Activated CD4-positive, alpha-beta T cell treated with anti-CD3 and anti-CD28 coated beads, Interleukin-2, amount 10 ng/mL, durations not matched to agents 24 days and 14 days (primary cell): ENCODE data around the gene CHST15. TPM values are rescaled to one million over a fixed set of nuclear protein-coding genes. Genes with fewer than 3 reads are reported as not detected.

Experiments
- DNase-seq: peaks from one replicate; pipeline ENCODE4 v3.0.0; 2022
- H3K27ac Mint-ChIP-seq: one replicate; pipeline ENCODE4 v1.8.0; 2022; ENCODE audit warnings: mild to moderate bottlenecking, mixed read lengths
- H3K27me3 Mint-ChIP-seq: one replicate; pipeline ENCODE4 v1.8.0; 2022; ENCODE audit warnings: mixed read lengths
- H3K36me3 Mint-ChIP-seq: one replicate; pipeline ENCODE4 v1.8.0; 2022; ENCODE audit warnings: low read depth, mild to moderate bottlenecking, mixed read lengths
- H3K4me1 Mint-ChIP-seq: one replicate; pipeline ENCODE4 v1.8.0; 2021; ENCODE audit warnings: mixed read lengths
- H3K4me3 Mint-ChIP-seq: one replicate; pipeline ENCODE4 v1.8.0; 2022; ENCODE audit warnings: mild to moderate bottlenecking, moderate library complexity, mixed read lengths
- H3K9me3 Mint-ChIP-seq: one replicate; pipeline ENCODE4 v1.8.0; 2021; ENCODE audit warnings: mixed read lengths
- intact Hi-C: fragments of 100-400 bp; cut with micrococcal nuclease; formaldehyde crosslinking; loops from one replicate; pipeline ENCODE4 v1.15.1; 2023
- total RNA-seq: library from RNA; stranded (reverse); gene quantifications from 2 replicates; pipeline ENCODE4 v1.2.3, GENCODE V29; 2022

Gene CHST15
- total RNA-seq, 1 donor from 2014 or later, result 0.16 TPM

DNA sequence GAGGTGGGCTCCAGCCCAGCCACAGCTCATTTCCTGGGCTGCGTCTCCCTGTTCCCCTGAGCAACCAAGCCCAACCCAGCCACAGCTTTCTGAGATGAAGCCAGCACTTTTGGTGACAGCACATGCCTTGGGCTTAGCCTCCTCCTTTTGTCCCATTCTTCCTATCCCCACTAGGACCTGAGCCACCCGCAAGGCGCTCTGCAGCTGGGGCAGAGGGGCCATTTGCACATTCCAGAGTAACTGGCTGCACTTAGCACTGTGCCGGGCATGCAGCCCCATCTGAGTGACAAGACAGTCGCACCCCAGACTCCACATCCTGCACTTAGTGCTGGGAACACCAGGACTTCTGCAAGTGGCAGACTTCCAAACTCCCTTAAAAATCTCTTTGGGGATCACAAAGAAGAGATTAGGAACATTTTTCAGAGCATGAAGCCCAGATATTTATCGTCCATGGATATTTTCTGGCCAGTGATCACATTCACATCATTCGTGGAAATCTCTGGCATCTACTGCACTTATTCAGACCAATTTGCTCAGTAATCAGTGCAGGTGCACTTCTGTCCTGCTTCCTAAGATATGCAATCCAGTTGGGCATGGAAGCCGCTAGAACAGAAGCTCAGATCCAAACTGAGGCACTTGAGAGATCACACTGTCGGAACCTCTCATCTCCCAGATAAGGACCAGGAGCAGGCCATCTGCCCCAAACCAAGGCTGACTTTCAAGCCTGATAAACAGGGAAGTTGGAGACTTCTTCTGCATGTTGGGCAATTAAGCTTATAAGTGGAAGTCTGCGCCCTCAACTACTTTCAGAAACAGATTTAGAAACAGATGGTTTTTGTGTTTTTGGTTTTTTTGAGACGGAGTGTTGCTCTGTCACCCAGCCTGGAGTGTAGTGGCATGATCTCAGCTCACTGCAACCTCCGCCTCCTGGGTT lies 26.4 kb downstream of the CHST15 start:
- H3K27me3 Mint-ChIP-seq, result peaks cover 12% of the 10 kb centered on the region
- H3K9me3 Mint-ChIP-seq, result no peaks in the 10 kb centered on the region
- no peaks in the 10 kb centered on the region for H3K36me3 Mint-ChIP-seq
- H3K27ac Mint-ChIP-seq, result no peak overlapping the region
- no peak for DNase-seq
- peaks cover 13% of the 10 kb centered on the region for H3K4me1 Mint-ChIP-seq
- intact Hi-C loops, result no loop called here
- H3K4me3 Mint-ChIP-seq, result no peak overlapping the region

DNA sequence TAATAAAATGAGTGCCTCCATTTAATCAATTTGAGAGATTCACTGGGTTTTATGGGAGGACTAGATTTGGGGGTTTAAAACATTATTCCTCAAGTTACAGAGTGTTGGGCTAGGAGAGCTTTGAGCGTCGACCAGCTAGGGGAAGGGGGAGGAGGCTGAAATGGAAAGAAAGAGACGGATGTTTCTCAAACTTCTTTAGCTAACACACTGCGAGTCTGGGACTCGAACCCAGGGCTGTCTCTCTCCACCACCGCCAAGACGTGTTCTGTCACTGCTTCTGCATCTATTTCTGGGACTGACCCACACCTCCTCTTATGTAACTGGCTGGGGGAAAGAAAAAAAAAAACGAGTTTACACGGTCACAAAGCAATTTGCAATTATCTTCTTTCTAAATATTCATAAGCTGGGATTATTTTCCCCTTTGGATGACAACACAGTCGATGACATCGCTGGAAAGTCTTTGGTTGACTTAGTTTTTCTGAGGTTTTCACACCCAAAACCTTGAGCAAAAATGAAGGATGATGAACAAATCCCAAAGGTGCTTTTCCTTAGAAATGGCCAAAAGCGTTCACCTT lies 27.2 kb downstream of the CHST15 start:
- Mint-ChIP-seq H3K9me3 (no peaks in the 10 kb centered on the region), H3K27me3 (peaks cover 9% of the 10 kb centered on the region), H3K4me3 (no peak overlapping the region), H3K36me3 (no peaks in the 10 kb centered on the region), H3K27ac (no peak overlapping the region), H3K4me1 (peaks cover 13% of the 10 kb centered on the region)
- no peak for DNase-seq
- intact Hi-C loops, result no loop called here

DNA sequence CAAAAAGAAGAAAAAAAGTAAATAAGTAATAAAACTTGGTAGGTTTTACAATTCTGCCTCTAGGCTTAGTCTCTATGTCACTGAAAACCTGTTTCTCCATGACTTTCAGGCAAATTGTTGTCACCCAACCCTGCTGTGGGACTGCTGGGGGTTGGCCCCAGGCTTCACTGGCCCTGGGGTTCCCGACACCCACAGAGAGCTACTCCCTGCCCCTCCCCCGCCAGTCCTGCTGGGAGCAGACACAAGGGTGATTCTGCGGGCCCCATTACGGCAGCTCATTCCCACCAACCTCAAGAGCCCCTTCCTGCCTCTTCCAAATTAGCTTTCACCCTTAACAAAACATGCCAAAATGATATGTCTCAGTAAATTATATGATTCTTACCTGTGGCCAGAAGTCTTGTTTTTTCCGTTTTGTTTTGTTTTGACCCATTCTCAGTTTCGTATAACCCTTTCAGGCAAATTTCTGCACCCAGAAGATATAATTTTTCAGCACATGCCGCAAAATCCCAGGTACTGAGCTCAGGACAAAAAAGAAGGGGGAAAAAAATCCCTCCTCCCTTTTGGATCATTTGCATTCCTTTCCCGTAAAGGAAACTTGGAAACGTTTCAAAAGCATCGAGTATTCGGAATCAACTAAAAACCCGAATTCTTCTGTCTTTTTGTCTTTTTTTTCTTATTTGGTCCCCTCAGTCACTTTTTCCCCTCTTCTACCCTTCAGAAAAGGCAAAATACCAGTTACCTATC lies 27.8 kb downstream of the CHST15 start:
- H3K9me3 Mint-ChIP-seq, result no peaks in the 10 kb centered on the region
- DNase-seq, result no peak
- intact Hi-C loops, result no loop called here
- peaks cover 13% of the 10 kb centered on the region for H3K4me1 Mint-ChIP-seq
- H3K36me3 Mint-ChIP-seq, result no peaks in the 10 kb centered on the region
- H3K27me3 Mint-ChIP-seq, result peaks cover 9% of the 10 kb centered on the region
- no peak overlapping the region for H3K27ac Mint-ChIP-seq
- H3K4me3 Mint-ChIP-seq, result no peak overlapping the region

DNA sequence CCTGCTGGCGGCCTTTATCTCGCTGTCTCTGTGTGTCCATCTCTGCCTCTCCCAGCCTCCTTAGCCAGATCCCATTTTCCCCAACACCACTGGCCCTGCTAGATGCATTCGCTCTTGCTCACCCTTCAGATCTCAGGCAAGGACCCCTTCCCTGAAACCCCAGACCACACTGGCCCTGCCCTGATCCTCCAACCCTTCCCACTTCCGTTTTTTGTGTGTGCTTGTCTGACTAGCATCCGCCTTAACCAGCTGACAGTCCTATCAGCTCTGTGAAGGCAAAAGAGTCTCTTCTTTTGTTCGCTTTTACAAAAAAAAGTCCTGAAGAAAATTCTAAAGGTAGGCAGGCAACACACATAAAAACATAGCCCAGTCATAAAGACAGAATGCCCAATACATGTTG lies 28.7 kb downstream of the CHST15 start:
- intact Hi-C loops, result no loop called here
- Mint-ChIP-seq H3K4me1 (peaks cover 13% of the 10 kb centered on the region), H3K27me3 (peaks cover 9% of the 10 kb centered on the region), H3K36me3 (no peaks in the 10 kb centered on the region), H3K9me3 (no peaks in the 10 kb centered on the region), H3K4me3 (peak overlapping the region; percentile 39), H3K27ac (peak overlapping the region; percentile 50)
- peak; percentile 56 for DNase-seq

DNA sequence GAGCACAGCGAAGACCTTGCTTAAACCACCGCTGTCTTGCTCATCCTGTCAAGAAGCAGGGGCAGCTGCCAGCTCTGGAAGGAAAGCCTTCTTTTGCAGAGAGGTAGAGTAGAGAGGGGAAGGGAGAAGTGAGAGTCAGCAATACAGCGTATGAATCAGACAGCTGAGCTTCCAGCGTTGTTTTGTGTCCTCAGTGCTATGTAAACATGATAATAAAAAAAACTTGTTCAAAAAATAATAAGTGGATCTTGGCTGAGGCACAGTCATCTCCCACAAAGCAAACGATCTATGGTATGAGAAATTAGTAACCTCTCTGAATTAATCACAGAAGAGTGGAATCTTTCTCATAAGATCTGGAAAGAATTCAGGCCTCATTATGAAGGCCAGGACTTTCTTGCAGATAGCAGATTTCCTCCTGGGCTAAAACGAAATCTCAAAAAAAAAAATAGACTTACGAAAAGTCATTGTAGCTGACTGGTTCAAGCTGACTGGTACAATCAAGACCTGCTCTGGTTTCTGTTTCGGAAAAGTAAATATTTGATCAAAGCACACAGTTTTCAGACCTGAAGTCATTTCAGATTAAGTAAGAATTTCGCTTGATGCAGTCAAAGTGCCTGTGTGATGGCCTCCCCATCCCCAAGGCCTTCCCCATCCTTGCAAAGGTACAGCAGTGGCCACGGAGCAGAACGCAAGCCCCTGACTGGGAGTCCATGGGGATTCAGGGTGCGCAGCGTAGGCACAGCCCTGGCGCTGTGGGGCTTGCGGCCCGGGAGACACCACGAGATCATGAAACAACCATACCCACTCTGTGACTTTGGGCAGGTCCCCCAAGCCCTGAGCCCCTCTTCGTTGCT lies 29.4 kb downstream of the CHST15 start:
- H3K27ac Mint-ChIP-seq, result peak overlapping the region; percentile 13
- no peaks in the 10 kb centered on the region for H3K36me3 Mint-ChIP-seq
- peaks cover 13% of the 10 kb centered on the region for H3K4me1 Mint-ChIP-seq
- intact Hi-C loops, result no loop called here
- peak overlapping the region; percentile 26 for H3K4me3 Mint-ChIP-seq
- H3K27me3 Mint-ChIP-seq, result peaks cover 9% of the 10 kb centered on the region
- no peak for DNase-seq
- H3K9me3 Mint-ChIP-seq, result no peaks in the 10 kb centered on the region

DNA sequence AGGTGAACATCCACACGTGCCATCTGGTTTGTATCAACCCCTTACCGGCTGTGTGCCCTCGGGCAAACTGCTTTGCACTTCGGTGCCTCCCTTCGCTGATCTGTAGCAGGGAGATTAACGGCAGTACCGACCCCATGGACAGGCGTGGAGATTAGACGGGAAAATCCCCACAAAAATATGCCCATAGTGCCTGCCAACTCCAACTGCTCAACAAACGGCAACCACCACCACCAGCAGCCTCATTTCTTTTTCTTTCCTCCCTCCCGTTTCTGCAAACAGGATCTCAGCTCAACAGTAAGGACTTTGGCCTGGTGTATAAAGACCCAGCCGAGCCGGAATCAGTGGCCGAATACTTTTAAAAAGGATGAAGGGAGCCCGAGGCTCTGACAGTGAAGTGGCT lies 31.0 kb downstream of the CHST15 start:
- peaks cover 13% of the 10 kb centered on the region for H3K4me1 Mint-ChIP-seq
- H3K36me3 Mint-ChIP-seq, result no peaks in the 10 kb centered on the region
- no peaks in the 10 kb centered on the region for H3K9me3 Mint-ChIP-seq
- no peak for DNase-seq
- intact Hi-C loops, result no loop called here
- no peak overlapping the region for H3K4me3 Mint-ChIP-seq
- peaks cover 11% of the 10 kb centered on the region for H3K27me3 Mint-ChIP-seq
- no peak overlapping the region for H3K27ac Mint-ChIP-seq

DNA sequence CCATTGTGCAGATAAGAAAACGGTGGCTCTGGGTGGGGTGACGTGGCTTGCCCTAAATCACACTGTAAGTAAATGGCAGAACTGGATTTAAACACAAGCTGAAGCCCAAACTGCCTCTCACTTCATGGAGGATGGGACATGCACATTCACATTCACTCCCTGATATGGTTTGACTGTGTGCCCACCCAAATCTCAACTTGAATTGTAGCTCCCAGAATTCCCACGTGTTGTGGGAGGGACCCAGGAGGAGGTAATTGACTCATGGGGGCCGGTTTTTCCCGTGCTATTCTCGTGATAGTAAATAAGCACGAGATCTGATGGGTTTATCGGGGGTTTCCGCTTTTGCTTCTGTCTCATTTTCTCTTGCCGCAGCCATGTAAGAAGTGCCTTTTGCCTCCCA lies 32.4 kb downstream of the CHST15 start:
- no peak overlapping the region for H3K27ac Mint-ChIP-seq
- intact Hi-C loops, result no loop called here

DNA sequence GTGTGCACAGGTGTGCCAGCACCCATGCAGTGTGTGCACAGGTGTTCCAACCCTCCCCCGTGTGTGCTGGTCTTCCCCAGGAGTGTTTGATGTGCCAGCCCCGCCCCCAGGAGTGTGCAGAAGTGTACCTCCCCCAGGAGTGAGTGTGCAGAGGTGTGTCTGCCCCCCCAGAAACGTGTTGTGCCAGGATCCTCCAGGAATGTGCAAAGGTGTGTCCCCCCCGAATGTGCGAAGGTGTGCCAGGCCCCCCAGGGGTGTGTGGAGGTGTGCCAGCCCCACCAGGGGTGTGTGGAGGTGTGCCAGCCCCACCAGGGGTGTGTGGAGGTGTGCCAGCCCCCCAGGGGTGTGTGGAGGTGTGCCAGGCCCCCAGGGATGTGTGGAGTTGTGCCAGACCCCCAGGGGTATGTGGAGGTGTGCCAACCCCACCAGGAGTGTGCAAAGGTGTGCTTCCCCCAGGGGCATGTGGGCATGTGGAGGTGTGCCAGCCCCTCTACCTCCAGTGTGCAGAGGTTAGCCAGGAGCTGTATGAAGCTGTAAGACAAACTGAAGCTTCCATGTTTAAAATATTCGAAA lies 33.2 kb downstream of the CHST15 start:
- no peak overlapping the region for H3K4me3 Mint-ChIP-seq
- peaks cover 8% of the 10 kb centered on the region for H3K4me1 Mint-ChIP-seq
- no peak overlapping the region for H3K27ac Mint-ChIP-seq
- H3K36me3 Mint-ChIP-seq, result no peaks in the 10 kb centered on the region
- H3K27me3 Mint-ChIP-seq, result peaks cover 4% of the 10 kb centered on the region
- H3K9me3 Mint-ChIP-seq, result no peaks in the 10 kb centered on the region
- intact Hi-C loops, result no loop called here
- DNase-seq, result no peak

More for the DNA sequence above, 32.4 kb downstream of the CHST15 start:
- DNase-seq, result no peak
- Mint-ChIP-seq H3K4me3 (no peak overlapping the region), H3K9me3 (no peaks in the 10 kb centered on the region), H3K4me1 (peaks cover 11% of the 10 kb centered on the region), H3K27me3 (peaks cover 8% of the 10 kb centered on the region), H3K36me3 (no peaks in the 10 kb centered on the region)

DNA sequence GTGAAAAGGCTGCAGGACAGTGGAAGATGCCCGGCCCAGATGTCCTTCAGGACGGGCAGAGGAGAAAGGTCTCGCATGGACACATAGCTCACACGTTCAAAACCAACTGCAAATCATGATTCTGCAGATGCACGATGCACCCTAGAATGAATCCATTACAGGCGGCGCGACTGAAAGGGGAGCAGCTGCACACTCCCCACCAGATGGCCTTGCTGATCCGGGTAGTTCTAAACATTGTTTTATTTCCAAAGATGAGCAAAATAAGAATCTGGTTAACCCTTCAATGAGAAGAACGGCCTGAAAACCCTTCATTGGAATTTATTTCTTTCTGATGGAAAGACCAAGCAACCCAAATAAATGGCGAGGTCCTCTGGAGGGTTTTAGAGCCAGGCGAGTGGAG lies 33.8 kb downstream of the CHST15 start:
- H3K27ac Mint-ChIP-seq, result no peak overlapping the region
- DNase-seq, result no peak
- no peak overlapping the region for H3K4me3 Mint-ChIP-seq
- H3K27me3 Mint-ChIP-seq, result peaks cover 4% of the 10 kb centered on the region
- H3K36me3 Mint-ChIP-seq, result no peaks in the 10 kb centered on the region
- no peaks in the 10 kb centered on the region for H3K9me3 Mint-ChIP-seq
- intact Hi-C loops, result no loop called here
- peaks cover 5% of the 10 kb centered on the region for H3K4me1 Mint-ChIP-seq

DNA sequence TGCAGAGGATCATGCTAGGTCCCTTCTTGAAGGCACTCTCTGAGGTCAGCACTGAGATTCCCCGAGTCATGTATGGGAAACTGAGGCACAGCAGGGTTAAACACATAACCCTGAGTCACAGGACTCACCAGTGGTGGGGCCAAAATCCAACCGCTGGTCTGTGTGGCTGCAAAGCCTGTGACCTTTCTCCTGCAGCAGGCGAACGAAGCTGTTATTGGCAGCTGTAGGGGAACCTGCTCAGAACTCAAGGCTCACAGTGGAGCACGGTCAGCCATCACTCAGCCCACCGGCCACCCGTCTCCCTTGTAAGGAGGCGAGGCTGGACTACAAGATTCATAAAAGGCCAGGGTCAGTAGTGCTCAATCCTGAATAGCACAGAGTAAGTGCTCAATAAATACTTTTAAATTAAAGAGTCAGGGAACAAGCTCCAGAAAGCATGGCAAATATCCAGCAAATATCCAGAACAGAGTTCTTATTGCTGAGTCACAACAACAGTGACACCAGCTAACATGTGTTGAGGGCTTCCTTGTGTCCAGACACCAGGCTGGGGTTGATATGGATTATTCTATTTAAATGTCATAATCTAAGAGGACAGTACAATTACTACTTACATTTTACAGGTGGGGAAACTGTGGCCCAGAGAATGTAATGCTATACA lies 34.9 kb downstream of the CHST15 start:
- no peak overlapping the region for H3K27ac Mint-ChIP-seq
- H3K27me3 Mint-ChIP-seq, result peaks cover 2% of the 10 kb centered on the region
- H3K9me3 Mint-ChIP-seq, result no peaks in the 10 kb centered on the region
- H3K4me3 Mint-ChIP-seq, result no peak overlapping the region
- DNase-seq, result no peak
- no peaks in the 10 kb centered on the region for H3K4me1 Mint-ChIP-seq
- no peaks in the 10 kb centered on the region for H3K36me3 Mint-ChIP-seq
- intact Hi-C loops, result no loop called here

DNA sequence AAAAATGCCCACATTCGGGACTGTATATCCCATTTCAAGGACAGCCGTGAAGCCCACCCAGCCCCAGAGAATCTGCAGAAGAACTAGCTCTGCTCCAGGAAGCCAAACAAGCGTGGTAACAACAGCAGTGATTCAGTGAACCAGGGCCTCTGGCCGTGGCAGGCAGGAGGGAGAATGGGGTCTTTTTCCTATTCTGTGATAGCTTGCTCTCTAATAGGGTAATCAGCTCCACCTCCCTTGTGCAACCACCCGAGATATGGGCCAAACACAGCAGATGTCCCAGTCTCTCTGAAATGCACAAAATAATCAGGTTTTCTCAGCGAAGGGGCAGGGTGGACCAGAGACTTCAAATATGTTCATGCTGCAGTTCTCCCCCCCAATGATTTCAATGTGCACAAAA lies 35.8 kb downstream of the CHST15 start:
- intact Hi-C loops, result no loop called here
- DNase-seq, result no peak
- H3K27me3 Mint-ChIP-seq, result peaks cover 2% of the 10 kb centered on the region
- H3K4me1 Mint-ChIP-seq, result no peaks in the 10 kb centered on the region
- H3K27ac Mint-ChIP-seq, result no peak overlapping the region
- H3K4me3 Mint-ChIP-seq, result no peak overlapping the region
- H3K36me3 Mint-ChIP-seq, result no peaks in the 10 kb centered on the region
- no peaks in the 10 kb centered on the region for H3K9me3 Mint-ChIP-seq

DNA sequence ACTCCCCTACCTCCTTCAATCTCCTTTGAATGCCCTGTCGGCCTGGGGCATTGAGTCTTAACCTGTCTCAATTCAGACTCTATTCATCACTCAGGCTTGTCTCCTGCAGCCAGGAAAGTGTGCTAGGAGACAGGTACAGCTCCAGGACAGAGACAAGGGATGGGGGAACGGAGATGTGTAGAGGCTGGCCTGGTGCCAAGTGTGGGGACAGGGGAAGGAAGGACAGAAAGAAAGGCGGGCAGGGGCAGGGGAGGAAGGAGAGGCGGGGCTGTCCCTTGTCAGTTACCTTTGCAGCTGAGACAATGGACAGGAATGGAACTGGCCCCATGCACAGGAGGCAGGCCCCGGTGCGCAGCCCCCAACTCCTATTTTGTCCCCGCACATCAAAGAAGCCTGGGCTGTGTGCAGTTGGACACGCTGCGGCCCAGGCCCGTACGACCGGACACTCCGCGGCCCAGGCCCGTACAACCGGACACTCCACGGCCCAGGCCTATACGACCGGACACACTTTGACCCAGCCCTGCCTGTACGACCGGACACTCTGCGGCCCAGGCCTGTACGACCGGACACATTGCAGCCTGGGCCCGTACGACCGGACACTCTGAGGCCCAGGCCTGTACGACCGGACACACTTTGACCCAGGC lies 36.9 kb downstream of the CHST15 start:
- DNase-seq, result no peak
- Mint-ChIP-seq H3K27ac (no peak overlapping the region), H3K4me1 (no peaks in the 10 kb centered on the region), H3K9me3 (no peaks in the 10 kb centered on the region), H3K4me3 (no peak overlapping the region), H3K27me3 (peaks cover 2% of the 10 kb centered on the region), H3K36me3 (no peaks in the 10 kb centered on the region)
- intact Hi-C loops, result no loop called here
